T-helper 1 cell (primary cell): ENCODE results near the gene MYH10.
"Not testable (repeated sequence)": the region's sequence is repeated elsewhere in the genome, so short reads cannot be mapped to it uniquely, and the experiment has no call there.

Experiments used
- DNase-seq, 5 donors: peaks; one replicate each; pipeline ENCODE4 v3.0.0-alpha.2; 2012 to 2020

The MYH10 gene

DNA sequence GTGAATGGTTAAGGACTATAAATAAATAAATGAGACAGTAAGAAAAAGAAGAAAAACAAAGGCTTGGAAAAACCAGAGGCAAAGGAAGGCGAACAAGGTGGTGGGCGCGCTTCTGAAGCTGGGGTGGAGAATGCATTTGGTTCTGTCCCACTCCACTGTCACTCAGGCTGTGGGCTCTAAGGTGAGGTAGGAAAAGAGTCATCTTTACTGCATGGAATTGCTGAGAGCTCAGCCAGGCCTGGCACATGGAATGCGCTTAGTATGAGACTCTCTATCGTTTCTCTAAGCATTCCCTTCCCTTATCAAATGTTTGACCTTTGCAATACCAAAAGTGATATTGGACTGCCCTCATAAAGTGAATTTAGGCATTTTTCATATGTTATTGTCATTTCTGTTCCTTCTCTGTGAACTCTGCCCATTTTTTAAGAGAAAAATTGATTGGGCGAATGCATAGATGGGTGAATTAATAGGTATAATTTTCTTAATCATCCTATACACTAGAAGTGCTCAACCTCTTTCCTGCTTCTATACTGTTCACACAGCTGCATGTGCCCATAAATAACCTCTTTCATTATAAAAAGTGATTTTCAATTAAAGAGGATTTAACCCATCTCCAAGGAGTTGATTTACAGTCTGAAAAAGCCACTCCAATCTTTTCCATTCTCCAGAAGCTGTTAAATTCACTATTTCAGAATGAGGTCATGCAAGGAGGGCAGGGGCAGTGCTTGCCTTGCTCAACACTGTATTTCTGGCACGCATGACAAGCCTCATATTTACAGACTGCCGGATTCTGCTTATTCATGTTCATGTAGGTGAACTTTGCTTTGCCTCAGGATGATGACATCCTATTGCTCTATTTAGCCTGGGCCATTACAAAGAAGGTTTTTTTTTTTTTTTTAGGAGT, 87.7 kb downstream of the MYH10 start:
- DNase-seq = no peak

GRCh38 chr17:8539976-8540375, 90.5 kb downstream of the MYH10 start:
- DNase-seq = not testable (repeated sequence)

DNA sequence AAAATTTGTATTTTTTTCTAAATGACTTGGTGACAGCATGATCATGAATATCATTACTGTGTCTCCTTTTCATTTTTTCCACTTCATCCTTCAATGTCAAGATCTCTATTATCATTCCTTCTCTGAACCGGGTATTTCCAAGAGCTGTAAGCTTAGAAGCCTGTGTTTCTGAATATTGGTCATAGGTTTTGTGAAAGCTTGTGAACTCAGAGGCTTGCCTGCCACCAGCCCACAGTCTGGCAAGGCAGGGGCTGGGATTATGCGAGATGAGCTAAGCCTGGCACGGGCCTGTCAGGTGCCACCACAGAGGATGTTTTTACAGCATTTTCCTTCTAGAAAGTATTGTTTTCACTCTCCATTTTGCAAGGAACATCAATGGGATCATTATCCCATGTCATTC, 92.8 kb downstream of the MYH10 start:
- DNase-seq = no peak

GRCh38 chr17:8534498-8535188, 95.9 kb downstream of the MYH10 start:
- DNase-seq = no peak

DNA sequence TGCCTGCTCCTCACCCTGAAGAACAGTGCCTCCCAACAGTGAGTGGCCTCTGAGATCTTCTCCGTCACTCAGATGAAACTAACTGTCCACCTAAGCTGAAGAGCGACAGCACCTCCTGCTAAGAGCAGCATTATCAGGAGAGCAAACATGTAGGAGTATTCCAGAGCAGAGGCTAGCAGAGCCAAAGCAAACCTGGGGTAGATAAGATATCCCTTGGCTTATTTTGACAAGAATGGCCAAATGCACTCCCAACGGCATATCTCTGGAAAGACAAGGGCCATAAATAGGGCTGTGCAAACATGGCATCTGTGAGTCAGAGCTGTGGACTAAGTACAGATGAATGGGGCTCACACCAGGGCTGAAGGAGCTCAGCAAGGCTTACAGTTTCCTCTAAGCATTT, 98.5 kb downstream of the MYH10 start:
- DNase-seq = no peak

- DNase-seq = no peak
Observed at GRCh38 chr17:8522577-8522976, 107.9 kb downstream of the MYH10 start.

- no peak for DNase-seq
Observed at GRCh38 chr17:8520981-8521380, 109.5 kb downstream of the MYH10 start.

GRCh38 chr17:8518850-8519249, 111.7 kb downstream of the MYH10 start:
- DNase-seq = no peak

GRCh38 chr17:8518326-8518725, 112.2 kb downstream of the MYH10 start:
- DNase-seq = no peak

DNA sequence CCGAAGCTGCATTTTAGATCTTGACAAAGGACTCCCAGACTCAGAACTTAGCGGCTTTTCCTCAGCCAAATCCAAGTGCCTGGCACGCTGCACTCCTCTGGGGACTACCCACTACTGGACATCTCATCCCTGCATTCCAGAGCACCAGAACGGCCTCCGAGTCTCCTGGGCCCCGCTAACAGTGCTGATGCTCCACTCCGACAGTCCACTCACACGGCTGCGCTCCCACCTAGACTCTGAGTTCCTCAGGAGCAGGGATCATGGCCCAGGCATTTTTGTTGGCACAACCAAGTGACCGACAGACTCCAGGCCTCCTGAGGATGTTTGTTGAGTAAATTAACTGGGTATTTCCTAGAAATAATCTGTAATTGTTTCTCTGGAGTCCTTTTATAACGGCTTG, 115.7 kb downstream of the MYH10 start:
- DNase-seq = no peak

GRCh38 chr17:8506145-8506544, 124.4 kb downstream of the MYH10 start:
- no peak for DNase-seq

DNA sequence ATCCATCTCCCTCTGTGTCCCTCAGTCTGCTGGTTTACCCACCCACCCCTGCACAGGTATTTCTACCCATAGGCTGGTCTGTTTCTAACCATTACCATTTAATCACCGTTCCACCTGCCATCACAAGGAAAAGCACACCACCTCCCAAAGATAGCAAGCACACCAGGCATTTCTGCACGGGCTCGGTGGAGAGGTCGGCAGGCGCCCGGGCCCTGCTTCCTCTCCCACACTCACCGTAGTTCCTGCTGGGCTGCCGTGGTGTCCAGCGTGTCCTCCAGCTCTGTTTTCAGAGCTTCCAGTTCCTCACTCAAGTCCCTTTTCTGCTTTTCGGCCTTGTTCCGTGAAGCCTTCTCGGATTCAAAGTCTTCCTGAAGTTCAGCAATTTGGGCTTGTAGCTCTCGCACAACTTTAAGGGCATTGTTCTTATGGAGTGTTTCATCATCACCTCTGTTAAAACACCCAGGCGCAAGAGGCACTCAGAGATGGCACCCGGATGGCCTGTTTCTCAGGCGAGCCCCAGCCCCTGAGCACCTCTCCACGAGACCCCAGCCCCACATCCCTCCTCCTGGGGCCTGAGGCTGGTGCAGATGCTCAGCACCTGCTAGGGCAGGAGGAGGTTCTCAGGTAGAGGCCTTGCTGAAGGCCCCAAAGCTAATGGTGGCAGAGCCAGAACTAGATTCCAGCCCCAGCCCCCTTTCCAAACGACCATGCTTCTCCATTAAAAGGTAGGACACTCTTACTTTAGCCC, 125.9 kb downstream of the MYH10 start:
- no peak for DNase-seq

DNA sequence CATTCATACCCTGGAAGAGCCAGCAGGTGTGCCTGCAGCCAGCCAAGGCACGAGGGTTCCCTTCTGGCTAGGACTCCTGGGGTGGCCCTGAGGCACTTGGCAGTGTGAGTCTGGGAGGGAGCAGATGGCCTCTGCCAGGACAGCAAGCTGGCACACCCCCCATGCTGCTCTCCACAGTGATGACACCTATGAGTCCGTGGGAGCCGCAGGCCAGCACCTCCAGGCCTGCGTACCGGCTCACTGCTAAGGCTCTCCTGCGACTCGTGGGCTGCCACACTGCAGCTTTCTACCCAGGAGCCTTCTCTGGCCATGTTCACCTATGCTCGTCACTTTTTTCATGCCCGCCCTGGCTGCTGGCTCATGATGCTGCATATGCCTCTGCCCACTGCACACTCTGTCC, 126.7 kb downstream of the MYH10 start:
- no peak for DNase-seq

- no peak for DNase-seq
Observed at GRCh38 chr17:8503368-8503767, 127.2 kb downstream of the MYH10 start.

DNA sequence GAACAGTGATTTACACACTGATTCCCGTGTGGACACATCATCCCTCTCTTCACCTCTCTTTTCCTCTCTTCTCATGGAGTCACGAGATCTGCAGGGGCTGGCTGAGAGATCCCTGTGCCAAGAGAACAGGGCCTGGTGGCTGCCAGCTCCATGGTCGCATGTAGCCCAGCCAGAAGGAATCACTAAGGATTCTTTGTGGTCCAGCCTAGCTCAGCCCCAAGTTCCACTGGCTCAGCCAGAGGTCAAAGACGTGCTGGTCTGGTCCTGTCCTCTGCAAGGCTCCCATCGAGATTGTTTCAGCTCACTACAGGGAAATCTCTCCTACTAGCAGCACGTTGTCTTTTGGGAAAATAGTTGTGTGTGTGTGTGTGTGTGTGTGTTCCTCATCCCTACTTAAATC, 128.4 kb downstream of the MYH10 start:
- no peak for DNase-seq

GRCh38 chr17:8500609-8501008, 129.9 kb downstream of the MYH10 start:
- DNase-seq = no peak

GRCh38 chr17:8499614-8500013, 130.9 kb downstream of the MYH10 start:
- no peak for DNase-seq

GRCh38 chr17:8499171-8499570, 131.4 kb downstream of the MYH10 start:
- no peak for DNase-seq

DNA sequence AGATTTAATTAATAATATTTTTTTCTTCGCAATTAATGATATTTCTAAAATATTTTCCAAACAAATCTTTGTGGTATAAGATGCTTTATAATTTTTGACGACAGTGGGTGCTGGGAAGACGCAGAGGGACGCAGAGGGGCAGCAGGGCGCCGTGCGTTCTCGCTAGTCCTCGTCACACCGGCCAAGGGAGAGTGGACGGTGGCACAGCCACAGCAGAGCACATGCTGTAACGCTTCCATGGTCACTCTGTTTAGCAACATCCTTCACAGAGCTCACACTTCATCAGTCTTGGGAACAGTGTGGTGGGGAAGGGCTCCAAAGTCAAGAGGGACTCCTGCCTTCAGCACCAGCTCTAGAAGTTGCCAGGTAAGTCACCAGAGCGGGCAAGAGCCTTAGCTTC, 134.4 kb downstream of the MYH10 start:
- no peak for DNase-seq

GRCh38 chr17:8494506-8495111, 135.9 kb downstream of the MYH10 start:
- no peak for DNase-seq

- no peak for DNase-seq
Observed at GRCh38 chr17:8494021-8494420, 136.5 kb downstream of the MYH10 start.

GRCh38 chr17:8492121-8492520, 138.4 kb downstream of the MYH10 start:
- no peak for DNase-seq
